Fibroblast of lung (primary cell): ENCODE data around the gene POMT1. TPM values are rescaled to one million over a fixed set of nuclear protein-coding genes. Genes with fewer than 3 reads are reported as not detected.

ENCODE experiments used
- DNase-seq, 2 donors: peaks; one replicate each; pipeline versions ENCODE4 v3.0.0 to v3.0.0-alpha.2; 2010; ENCODE audit warnings: low read depth in 2 of 2
- H2AFZ ChIP-seq: 2 replicates; pipeline ENCODE4 v1.5.1; 2012; ENCODE audit warnings: low read length, control low read depth, inconsistent platforms
- H3K27ac ChIP-seq: 2 replicates; pipeline ENCODE4 v1.5.1; 2011; ENCODE audit warnings: low read length, control low read depth; ENCODE audit not compliant: insufficient read depth
- H3K27me3 ChIP-seq: 2 replicates; pipeline ENCODE4 v1.5.1; 2011; ENCODE audit warnings: mild to moderate bottlenecking, low read length; ENCODE audit not compliant: control insufficient read depth, insufficient read depth
- H3K36me3 ChIP-seq: 2 replicates; pipeline ENCODE4 v1.5.1; 2011; ENCODE audit warnings: low read length; ENCODE audit not compliant: control insufficient read depth, insufficient read depth
- H3K4me1 ChIP-seq: 2 replicates; pipeline ENCODE4 v1.5.1; 2011; ENCODE audit warnings: low read length; ENCODE audit not compliant: control insufficient read depth, insufficient read depth; ENCODE audit errors: extremely low read depth
- H3K4me2 ChIP-seq: 2 replicates; pipeline ENCODE4 v1.5.1; 2011; ENCODE audit warnings: low read length, control low read depth; ENCODE audit not compliant: insufficient read depth; ENCODE audit errors: extremely low read depth
- H3K4me3 ChIP-seq, 4 experiments: fragments of 200-600 bp in 1 of 4; sonication (generic) in 1 of 4; replicated peaks in 1 of 4; 2 replicates each; pipeline ENCODE4 v1.5.1; 2011 to 2016; ENCODE audit warnings: low read length in 4 of 4, low read depth in 3 of 4, mild to moderate bottlenecking in 3 of 4, control low read depth in 2 of 4, inconsistent platforms in 1 of 4, mixed read lengths in 1 of 4; ENCODE audit not compliant: insufficient read depth in 1 of 4; ENCODE audit errors: control extremely low read depth in 1 of 4
- H3K79me2 ChIP-seq: 2 replicates; pipeline ENCODE4 v1.5.1; 2012; ENCODE audit warnings: mild to moderate bottlenecking, low read length, inconsistent platforms; ENCODE audit not compliant: control insufficient read depth, insufficient read depth
- H3K9ac ChIP-seq: 2 replicates; pipeline ENCODE4 v1.5.1; 2011; ENCODE audit warnings: mild to moderate bottlenecking, low read length, control low read depth; ENCODE audit not compliant: insufficient read depth
- H3K9me3 ChIP-seq: 2 replicates; pipeline ENCODE4 v1.5.1; 2012; ENCODE audit warnings: low read depth, low read length; ENCODE audit not compliant: control insufficient read depth, insufficient read depth
- H4K20me1 ChIP-seq: 2 replicates; pipeline ENCODE4 v1.5.1; 2011; ENCODE audit warnings: low read length; ENCODE audit not compliant: control insufficient read depth, insufficient read depth; ENCODE audit errors: extremely low read depth
- EZH2 ChIP-seq: IDR thresholded peaks from 2 replicates; pipeline ENCODE4 v1.5.1; 2012; ENCODE audit warnings: low read length, control low read depth, mild to moderate bottlenecking; ENCODE audit errors: missing control alignments
- polyA plus RNA-seq, 2 donors: library from polyadenylated mRNA; depleted of rRNA in 1 of 2; stranded (reverse) in 1 of 2; unstranded in 1 of 2; fragments of >200 nt; gene quantifications; 2 replicates each; pipeline ENCODE4 v1.2.1, GENCODE V29; 2011 to 2012; ENCODE audit warnings: missing spikeins in 1 of 2
- total RNA-seq: library from RNA; depleted of rRNA; stranded (reverse); fragments of >200 nt; gene quantifications from 2 replicates; pipeline ENCODE4 v1.2.1, GENCODE V29; 2014
- TF ChIP-seq, protein P1 (sequence below), 2 donors: IDR thresholded peaks in 1 of 2; conservative IDR thresholded peaks in 1 of 2; 1 replicate in 1 of 2; 2 replicates in 1 of 2; pipeline ENCODE4 v1.5.1; 2011 to 2012; ENCODE audit warnings: low read length in 2 of 2, control low read depth in 1 of 2, inconsistent platforms in 1 of 2, low read depth in 1 of 2, mild to moderate bottlenecking in 1 of 2

Gene POMT1
- total and polyA plus RNA-seq, 2 donors (not counting 1 experiment from before 2014, with no cell fraction given), result 17.7 to 36.7 TPM

- no peaks in the 10 kb centered on the region for H3K27me3 ChIP-seq
- H3K4me3 ChIP-seq, result no peak overlapping the region
- H3K36me3 ChIP-seq, result peaks cover 32% of the 10 kb centered on the region
- no peaks in the 10 kb centered on the region for H4K20me1 ChIP-seq
- TF ChIP-seq EZH2, result no peak
- TF ChIP-seq, protein P1, sequence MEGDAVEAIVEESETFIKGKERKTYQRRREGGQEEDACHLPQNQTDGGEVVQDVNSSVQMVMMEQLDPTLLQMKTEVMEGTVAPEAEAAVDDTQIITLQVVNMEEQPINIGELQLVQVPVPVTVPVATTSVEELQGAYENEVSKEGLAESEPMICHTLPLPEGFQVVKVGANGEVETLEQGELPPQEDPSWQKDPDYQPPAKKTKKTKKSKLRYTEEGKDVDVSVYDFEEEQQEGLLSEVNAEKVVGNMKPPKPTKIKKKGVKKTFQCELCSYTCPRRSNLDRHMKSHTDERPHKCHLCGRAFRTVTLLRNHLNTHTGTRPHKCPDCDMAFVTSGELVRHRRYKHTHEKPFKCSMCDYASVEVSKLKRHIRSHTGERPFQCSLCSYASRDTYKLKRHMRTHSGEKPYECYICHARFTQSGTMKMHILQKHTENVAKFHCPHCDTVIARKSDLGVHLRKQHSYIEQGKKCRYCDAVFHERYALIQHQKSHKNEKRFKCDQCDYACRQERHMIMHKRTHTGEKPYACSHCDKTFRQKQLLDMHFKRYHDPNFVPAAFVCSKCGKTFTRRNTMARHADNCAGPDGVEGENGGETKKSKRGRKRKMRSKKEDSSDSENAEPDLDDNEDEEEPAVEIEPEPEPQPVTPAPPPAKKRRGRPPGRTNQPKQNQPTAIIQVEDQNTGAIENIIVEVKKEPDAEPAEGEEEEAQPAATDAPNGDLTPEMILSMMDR (conservative IDR thresholded peaks at IDR 0.05 in 1 of 2, IDR thresholded peaks at IDR 0.05 in 1 of 2; ENCODE audit: low read depth in 1 of 2, low read length in 2 of 2), result no peak
- H3K9me3 ChIP-seq, result no peaks in the 10 kb centered on the region
- H3K79me2 ChIP-seq, result no peaks in the 10 kb centered on the region
- no peak overlapping the region for H3K9ac ChIP-seq
- H2AFZ ChIP-seq, result no peak overlapping the region
- no peak overlapping the region for H3K27ac ChIP-seq
- no peaks in the 10 kb centered on the region for H3K4me1 ChIP-seq
- H3K4me2 ChIP-seq, result no peak overlapping the region
- no peak for DNase-seq
Measured at GRCh38 chr9:131516930-131517329, 14.2 kb downstream of the POMT1 start.

- Histone ChIP-seq H3K36me3 (peaks cover 34% of the 10 kb centered on the region), H2AFZ (no peak overlapping the region), H4K20me1 (no peaks in the 10 kb centered on the region), H3K4me2 (no peak overlapping the region), H3K79me2 (no peaks in the 10 kb centered on the region), H3K4me1 (no peaks in the 10 kb centered on the region), H3K27ac (no peak overlapping the region), H3K9me3 (no peaks in the 10 kb centered on the region), H3K4me3 (no peak overlapping the region), H3K9ac (no peak overlapping the region), H3K27me3 (no peaks in the 10 kb centered on the region)
- DNase-seq, result no peak
- TF ChIP-seq, protein P1 (conservative IDR thresholded peaks at IDR 0.05 in 1 of 2, IDR thresholded peaks at IDR 0.05 in 1 of 2; ENCODE audit: low read depth in 1 of 2, low read length in 2 of 2), result no peak
- no peak for TF ChIP-seq EZH2
Measured at GRCh38 chr9:131517761-131518190, 15.1 kb downstream of the POMT1 start.

DNA sequence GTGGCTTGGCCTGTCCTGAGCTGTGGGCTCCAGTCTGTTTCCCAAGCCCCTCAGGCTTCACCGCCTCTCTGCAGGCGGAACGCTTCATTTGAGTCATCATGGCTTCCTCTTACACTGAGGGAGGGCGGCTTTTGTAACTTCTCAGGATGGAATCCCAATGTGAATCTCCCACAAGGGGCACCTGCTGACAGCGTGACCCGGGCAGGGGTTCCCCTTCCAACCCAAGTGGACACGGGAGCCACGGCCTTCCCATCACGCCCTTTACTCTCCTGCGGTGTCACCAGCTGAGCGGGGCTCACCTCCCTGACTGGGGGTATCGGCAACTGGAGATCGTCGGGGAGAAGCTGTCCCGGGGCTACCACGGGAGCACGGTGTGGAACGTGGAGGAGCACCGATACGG is 15.8 kb downstream of the POMT1 start:
- Histone ChIP-seq H3K4me2 (no peak overlapping the region), H2AFZ (no peak overlapping the region), H3K4me3 (no peak overlapping the region), H3K27ac (no peak overlapping the region), H3K9ac (no peak overlapping the region), H3K79me2 (no peaks in the 10 kb centered on the region), H3K4me1 (no peaks in the 10 kb centered on the region), H3K36me3 (peaks cover 36% of the 10 kb centered on the region), H3K9me3 (no peaks in the 10 kb centered on the region), H3K27me3 (no peaks in the 10 kb centered on the region), H4K20me1 (no peaks in the 10 kb centered on the region)
- TF ChIP-seq, protein P1 (conservative IDR thresholded peaks at IDR 0.05 in 1 of 2, IDR thresholded peaks at IDR 0.05 in 1 of 2; ENCODE audit: low read depth in 1 of 2, low read length in 2 of 2), result no peak
- DNase-seq, result no peak
